Effector memory CD4-positive, alpha-beta T cell (primary cell): ENCODE results near the gene KRT82.

Experiments
- DNase-seq, 3 donors: peaks; one replicate each; pipeline ENCODE4 v3.0.0-alpha.2; 2020
- H3K27ac ChIP-seq: 2 replicates; pipeline ENCODE4 v1.7.0; 2013; ENCODE audit warnings: mild to moderate bottlenecking, low read length, moderate library complexity; ENCODE audit not compliant: insufficient read depth, poor library complexity, severe bottlenecking
- H3K27me3 ChIP-seq: replicated peaks from 2 replicates; pipeline ENCODE4 v1.7.0; 2013; ENCODE audit warnings: mild to moderate bottlenecking, low read length; ENCODE audit not compliant: insufficient read depth, control insufficient read depth, poor library complexity, severe bottlenecking
- H3K36me3 ChIP-seq: 2 replicates; pipeline ENCODE4 v1.7.0; 2013; ENCODE audit warnings: mild to moderate bottlenecking, low read length, moderate library complexity; ENCODE audit not compliant: control insufficient read depth, insufficient read depth
- H3K4me1 ChIP-seq: 2 replicates; pipeline ENCODE4 v1.7.0; 2013; ENCODE audit warnings: low read length, mild to moderate bottlenecking; ENCODE audit not compliant: control insufficient read depth, insufficient read depth, poor library complexity, severe bottlenecking
- H3K4me3 ChIP-seq: 2 replicates; pipeline ENCODE4 v1.7.0; 2013; ENCODE audit warnings: low read length, low read depth, mild to moderate bottlenecking; ENCODE audit not compliant: insufficient read depth, poor library complexity, severe bottlenecking
- H3K9me3 ChIP-seq: 2 replicates; pipeline ENCODE4 v1.7.0; 2013; ENCODE audit warnings: mild to moderate bottlenecking, low read length, moderate library complexity; ENCODE audit not compliant: control insufficient read depth

KRT82 gene

DNA sequence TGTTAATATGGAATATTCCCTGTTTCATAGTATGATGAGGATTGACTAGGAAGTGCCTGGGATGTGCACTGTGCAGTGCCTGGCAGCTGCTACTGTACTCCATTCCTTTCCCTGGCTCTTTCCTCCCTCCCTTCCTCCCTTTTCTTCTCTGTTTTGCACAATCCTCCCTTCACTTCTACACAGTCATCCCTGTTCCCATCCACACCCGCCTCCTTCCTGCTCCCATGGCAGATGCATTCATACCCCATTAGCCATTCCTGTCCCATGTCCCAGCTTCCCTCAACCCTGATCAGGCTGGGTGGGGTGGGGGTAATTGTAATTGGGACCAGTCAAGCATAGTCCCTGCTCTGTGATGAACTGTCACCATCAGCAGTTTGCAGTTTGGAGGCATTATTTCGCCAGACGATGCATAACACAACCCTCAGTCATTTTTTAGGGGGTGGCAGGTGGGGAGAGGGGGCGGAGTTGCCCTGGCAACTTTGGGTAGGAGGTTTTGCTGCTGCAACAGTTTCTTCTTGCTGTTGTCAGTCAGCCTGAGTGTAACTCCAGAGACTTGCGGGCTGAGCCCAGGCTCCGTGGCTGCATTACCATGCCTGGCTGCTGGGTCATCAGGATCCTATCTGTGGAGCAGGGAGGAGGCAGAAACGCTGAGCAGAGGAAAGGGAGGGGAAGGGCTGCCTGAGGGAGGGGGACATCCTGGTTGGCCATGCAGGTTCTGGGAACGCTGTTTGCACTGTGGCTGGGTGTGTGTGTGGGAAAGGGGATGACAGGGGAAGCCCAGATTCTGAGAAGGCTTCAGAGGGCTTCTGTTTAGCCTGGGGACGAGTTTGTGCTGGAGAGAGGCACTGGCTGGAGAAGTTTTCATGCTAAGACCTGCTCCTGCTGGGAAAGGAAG lies 16.6 kb downstream of the KRT82 start:
- DNase-seq, result no peak
- no peak overlapping the region for H3K4me3 ChIP-seq
- no peak overlapping the region for H3K27ac ChIP-seq
- H3K4me1 ChIP-seq, result no peaks in the 10 kb centered on the region
- no peaks in the 10 kb centered on the region for H3K27me3 ChIP-seq
- no peaks in the 10 kb centered on the region for H3K36me3 ChIP-seq
- no peaks in the 10 kb centered on the region for H3K9me3 ChIP-seq

GRCh38 chr12:52387859-52388258 lies 18.3 kb downstream of the KRT82 start:
- no peaks in the 10 kb centered on the region for H3K36me3 ChIP-seq
- H3K4me3 ChIP-seq, result no peak overlapping the region
- H3K9me3 ChIP-seq, result no peaks in the 10 kb centered on the region
- no peak for DNase-seq
- H3K27ac ChIP-seq, result no peak overlapping the region
- no peaks in the 10 kb centered on the region for H3K27me3 ChIP-seq
- H3K4me1 ChIP-seq, result no peaks in the 10 kb centered on the region

GRCh38 chr12:52385226-52385702 lies 20.9 kb downstream of the KRT82 start, which contains the start of gene KRT84:
TSS of gene KRT84 (minus strand) at chr12:52385652. CDS start at chr12:52385585, 67 bp downstream.
- no peak for DNase-seq
- Histone ChIP-seq H3K9me3 (no peaks in the 10 kb centered on the region), H3K27ac (no peak within 1 kb of the TSS), H3K36me3 (no peaks in the 10 kb centered on the region), H3K4me3 (no peak within 1 kb of the TSS), H3K27me3 (no peaks in the 10 kb centered on the region), H3K4me1 (no peaks in the 10 kb centered on the region)

DNA sequence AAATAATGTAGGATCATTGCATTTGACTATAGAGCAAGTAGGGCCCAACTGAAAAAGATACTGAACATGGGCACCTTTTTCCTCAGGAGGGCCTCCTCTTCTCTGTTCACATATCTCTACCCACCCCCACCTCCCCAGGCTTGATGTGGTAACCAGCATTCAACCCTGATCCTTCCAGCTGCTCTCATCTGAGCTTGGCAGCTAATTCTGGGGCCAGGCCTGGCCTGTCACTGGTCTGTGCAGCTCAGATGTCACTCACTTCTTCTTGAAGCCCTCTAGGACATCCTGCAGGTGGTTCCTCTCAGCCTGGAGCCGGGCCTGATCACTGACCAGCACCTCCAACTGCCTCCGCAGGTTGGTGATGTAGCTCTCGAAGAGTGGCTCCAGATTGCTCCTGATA lies 22.8 kb downstream of the KRT82 start:
- Histone ChIP-seq H3K36me3 (no peaks in the 10 kb centered on the region), H3K9me3 (no peaks in the 10 kb centered on the region), H3K4me1 (no peaks in the 10 kb centered on the region), H3K4me3 (no peak overlapping the region), H3K27ac (no peak overlapping the region), H3K27me3 (no peaks in the 10 kb centered on the region)
- no peak for DNase-seq

GRCh38 chr12:52382854-52383253 lies 23.3 kb downstream of the KRT82 start:
- Histone ChIP-seq H3K4me3 (no peak overlapping the region), H3K36me3 (no peaks in the 10 kb centered on the region), H3K4me1 (no peaks in the 10 kb centered on the region), H3K27me3 (no peaks in the 10 kb centered on the region), H3K9me3 (no peaks in the 10 kb centered on the region), H3K27ac (no peak overlapping the region)
- DNase-seq, result no peak

DNA sequence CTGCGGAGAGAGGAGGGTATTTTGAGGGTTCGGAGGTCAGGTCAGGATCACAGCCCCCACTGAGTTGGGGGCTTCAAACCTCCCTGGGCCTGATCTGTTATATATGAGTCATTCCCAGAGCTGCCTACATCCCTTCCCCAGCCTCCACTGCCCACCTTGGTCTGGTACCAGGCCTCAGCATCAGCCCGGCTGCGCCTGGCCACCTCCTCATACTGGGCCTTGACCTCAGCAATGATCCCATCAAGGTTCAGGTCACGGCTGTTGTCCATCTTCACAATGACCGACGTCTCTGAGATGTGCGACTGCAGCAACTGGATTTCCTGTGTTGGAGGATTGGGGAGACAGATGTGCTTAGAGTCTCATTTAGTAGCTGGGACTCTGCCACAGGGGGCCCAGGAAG lies 24.9 kb downstream of the KRT82 start:
- no peak for DNase-seq

GRCh38 chr12:52380271-52380694 lies 25.9 kb downstream of the KRT82 start:
- no peak for DNase-seq
- no peaks in the 10 kb centered on the region for H3K9me3 ChIP-seq
- no peak overlapping the region for H3K27ac ChIP-seq
- H3K27me3 ChIP-seq, result no peaks in the 10 kb centered on the region
- H3K4me3 ChIP-seq, result no peak overlapping the region
- H3K4me1 ChIP-seq, result no peaks in the 10 kb centered on the region
- no peaks in the 10 kb centered on the region for H3K36me3 ChIP-seq

More for the DNA sequence above, 24.9 kb downstream of the KRT82 start:
- no peaks in the 10 kb centered on the region for H3K4me1 ChIP-seq
- H3K27me3 ChIP-seq, result no peaks in the 10 kb centered on the region
- H3K36me3 ChIP-seq, result no peaks in the 10 kb centered on the region
- H3K9me3 ChIP-seq, result no peaks in the 10 kb centered on the region
- no peak overlapping the region for H3K4me3 ChIP-seq
- no peak overlapping the region for H3K27ac ChIP-seq

DNA sequence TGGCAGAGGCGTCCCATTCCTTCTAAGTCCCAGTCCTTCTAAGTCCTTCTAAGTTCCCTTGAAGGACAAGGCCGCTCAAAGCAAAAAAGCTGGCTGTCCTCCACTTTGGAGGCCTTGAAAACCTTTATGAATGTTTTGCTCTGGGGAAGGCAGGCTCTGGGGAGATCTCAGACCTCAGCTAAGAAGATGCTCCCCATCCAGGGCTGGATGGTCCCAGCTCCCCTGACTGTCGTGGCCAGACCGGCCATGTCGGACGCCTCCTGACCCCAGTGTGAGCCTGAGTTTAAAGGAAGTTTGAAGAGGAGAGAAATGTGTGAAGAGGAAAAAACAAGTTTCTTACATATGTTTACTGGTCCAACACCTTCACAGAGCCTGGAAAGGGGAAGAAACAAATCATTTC lies 26.6 kb downstream of the KRT82 start:
- H3K27ac ChIP-seq, result no peak overlapping the region
- H3K27me3 ChIP-seq, result no peaks in the 10 kb centered on the region
- H3K4me3 ChIP-seq, result no peak overlapping the region
- no peaks in the 10 kb centered on the region for H3K36me3 ChIP-seq
- no peaks in the 10 kb centered on the region for H3K9me3 ChIP-seq
- no peak for DNase-seq
- no peaks in the 10 kb centered on the region for H3K4me1 ChIP-seq

DNA sequence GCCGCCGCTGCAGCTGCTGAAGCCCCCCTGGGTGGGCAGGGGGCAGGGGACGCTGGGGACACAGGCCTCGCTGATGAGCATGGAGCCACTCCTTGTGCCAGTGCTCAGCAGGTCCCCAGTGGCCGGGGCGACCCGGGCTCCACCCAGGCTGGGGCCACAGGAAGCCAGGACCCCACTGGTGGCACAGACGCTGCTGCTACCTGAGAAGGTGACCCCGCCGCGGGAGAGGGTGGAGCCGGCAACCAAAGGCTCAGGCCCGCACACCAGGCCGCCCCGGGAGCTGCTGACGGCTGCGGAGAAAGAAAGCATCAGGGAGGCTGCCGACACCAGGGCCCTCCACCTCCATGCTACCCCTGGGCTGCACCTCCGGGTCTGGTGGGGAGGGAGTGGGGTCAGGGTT lies 28.0 kb downstream of the KRT82 start:
- no peak for DNase-seq
- no peak overlapping the region for H3K27ac ChIP-seq
- no peaks in the 10 kb centered on the region for H3K4me1 ChIP-seq
- H3K27me3 ChIP-seq, result no peaks in the 10 kb centered on the region
- H3K4me3 ChIP-seq, result no peak overlapping the region
- H3K9me3 ChIP-seq, result no peaks in the 10 kb centered on the region
- no peaks in the 10 kb centered on the region for H3K36me3 ChIP-seq

DNA sequence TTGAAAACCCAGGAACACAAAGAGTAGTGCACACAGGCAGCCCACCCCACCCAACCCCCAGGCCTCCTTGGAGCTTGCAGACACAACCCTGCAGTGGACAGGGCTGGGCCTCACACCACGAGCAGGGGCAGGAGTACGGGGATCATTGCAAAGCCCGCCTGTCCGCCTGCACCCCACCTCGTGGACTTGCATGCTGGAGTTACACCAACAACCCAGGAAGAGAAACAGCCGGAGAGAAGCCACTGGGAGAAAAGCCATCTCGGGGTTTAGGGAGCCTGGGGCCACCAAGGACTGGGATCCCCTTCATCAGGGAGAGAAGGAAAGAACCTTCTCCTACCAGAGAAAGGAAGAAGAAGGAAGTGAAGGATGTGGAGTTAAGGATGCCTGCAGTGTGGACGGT lies 28.9 kb downstream of the KRT82 start:
- Histone ChIP-seq H3K4me1 (no peaks in the 10 kb centered on the region), H3K9me3 (no peaks in the 10 kb centered on the region), H3K27me3 (no peaks in the 10 kb centered on the region), H3K4me3 (no peak overlapping the region), H3K36me3 (no peaks in the 10 kb centered on the region), H3K27ac (no peak overlapping the region)
- DNase-seq, result no peak
